GM23248 (cell line): ENCODE results near the gene THSD7A. TPM values are rescaled to one million over a fixed set of nuclear protein-coding genes. Genes with fewer than 3 reads are reported as not detected.

Experiments used
- DNase-seq: peaks from one replicate; pipeline ENCODE4 v3.0.0-alpha.2; 2015
- H2AFZ ChIP-seq: fragments of 200-600 bp; sonication (generic); 2 replicates; pipeline ENCODE4 v1.6.1; 2016; ENCODE audit warnings: antibody characterized with exemption
- H3F3A ChIP-seq: fragments of 200-600 bp; sonication (generic); 2 replicates; pipeline ENCODE4 v1.6.1; 2016; ENCODE audit warnings: mild to moderate bottlenecking, antibody characterized with exemption, mixed run types; ENCODE audit not compliant: insufficient read depth
- H3K27ac ChIP-seq: fragments of 200-600 bp; sonication (generic); 2 replicates; pipeline ENCODE4 v1.5.1; 2016; ENCODE audit warnings: mild to moderate bottlenecking
- H3K27me3 ChIP-seq: fragments of 200-600 bp; sonication (generic); replicated peaks from 2 replicates; pipeline ENCODE4 v1.6.1; 2016; ENCODE audit warnings: mild to moderate bottlenecking; ENCODE audit not compliant: insufficient read depth
- H3K36me3 ChIP-seq: fragments of 200-600 bp; sonication (generic); 2 replicates; pipeline ENCODE4 v1.6.1; 2016; ENCODE audit warnings: low read depth, mild to moderate bottlenecking
- H3K4me1 ChIP-seq: fragments of 200-600 bp; sonication (generic); 2 replicates; pipeline ENCODE4 v1.6.1; 2016; ENCODE audit warnings: mild to moderate bottlenecking; ENCODE audit not compliant: insufficient read depth
- H3K4me2 ChIP-seq: fragments of 200-600 bp; sonication (generic); one replicate; pipeline ENCODE4 v1.6.1; 2016; ENCODE audit warnings: mild to moderate bottlenecking; ENCODE audit not compliant: unreplicated experiment
- H3K4me3 ChIP-seq: fragments of 200-600 bp; sonication (generic); 2 replicates; pipeline ENCODE4 v1.5.1; 2016; ENCODE audit warnings: mild to moderate bottlenecking
- H3K79me2 ChIP-seq: fragments of 200-600 bp; sonication (generic); 2 replicates; pipeline ENCODE4 v1.6.1; 2016; ENCODE audit warnings: mild to moderate bottlenecking; ENCODE audit not compliant: insufficient read depth
- H3K9ac ChIP-seq: fragments of 200-600 bp; sonication (generic); 2 replicates; pipeline ENCODE4 v1.6.1; 2016; ENCODE audit warnings: mild to moderate bottlenecking
- H3K9me2 ChIP-seq: fragments of 200-600 bp; sonication (generic); 2 replicates; pipeline ENCODE4 v1.6.1; 2016; ENCODE audit warnings: mixed run types, mild to moderate bottlenecking, moderate library complexity; ENCODE audit not compliant: insufficient read depth
- H3K9me3 ChIP-seq: fragments of 200-600 bp; sonication (generic); one replicate; pipeline ENCODE4 v1.6.1; 2017; ENCODE audit warnings: low read depth
- H4K20me1 ChIP-seq: fragments of 200-600 bp; sonication (generic); 2 replicates; pipeline ENCODE4 v1.6.0; 2016; ENCODE audit not compliant: insufficient read depth
- EZH2 ChIP-seq: fragments of 200-600 bp; sonication (generic); IDR thresholded peaks from 2 replicates; pipeline ENCODE4 v1.6.1; 2018; ENCODE audit warnings: antibody characterized with exemption, mild to moderate bottlenecking; ENCODE audit not compliant: insufficient read depth, poor library complexity, severe bottlenecking
- EZH2phosphoT487 ChIP-seq: fragments of 200-600 bp; sonication (generic); IDR thresholded peaks from 2 replicates; pipeline ENCODE4 v1.6.1; 2018; ENCODE audit warnings: antibody characterized with exemption, moderate library complexity, mild to moderate bottlenecking, low read depth; ENCODE audit not compliant: insufficient read depth
- WGBS, 2 experiments: methylation state at CpG; one replicate each; pipeline ENCODE4 v1.1.6; 2015 to 2017; ENCODE audit warnings: low lambda C conversion rate in 2 of 2, low coverage in 1 of 2; ENCODE audit errors: missing lambda C conversion rate in 2 of 2; 5-methylcytosine and 5-hydroxymethylcytosine counted together
- in situ Hi-C: fragments of 300-500 bp; cut with MboI; formaldehyde crosslinking; loops from 2 replicates; pipeline ENCODE4 v1.15.0; 2020
- polyA plus RNA-seq: library from polyadenylated mRNA; unstranded; fragments of >200 nt; fragmentation: Nextera tagmentation; extraction: Ambion mirVana; gene quantifications from 2 replicates; pipeline ENCODE4 v1.2.1, GENCODE V29; 2016
- total RNA-seq: library from RNA; depleted of rRNA; stranded (reverse); fragments of >200 nt; shearing (Covaris generic); gene quantifications from 2 replicates; pipeline ENCODE4 v1.2.3, GENCODE V29; 2014

The THSD7A gene
- total and polyA plus RNA-seq, 2 experiments from 2014 or later: not detected

- Histone ChIP-seq H3K4me1 (no peaks in the 10 kb centered on the region), H3F3A (no peaks in the 10 kb centered on the region), H4K20me1 (no peaks in the 10 kb centered on the region), H3K27me3 (no peaks in the 10 kb centered on the region), H3K9me2 (no peaks in the 10 kb centered on the region), H3K36me3 (no peaks in the 10 kb centered on the region), H3K9me3 (no peaks in the 10 kb centered on the region), H3K27ac (no peak overlapping the region), H3K4me3 (no peak overlapping the region), H3K9ac (no peak overlapping the region), H3K4me2 (no peak overlapping the region), H3K79me2 (no peaks in the 10 kb centered on the region), H2AFZ (no peak overlapping the region)
- peak; percentile 10 for DNase-seq
- in situ Hi-C loops: no loop called here
- TF ChIP-seq EZH2 (no peak), EZH2phosphoT487 (no peak)
- 40 to 50% methylated on average over 8 of the region's 8 CpGs for WGBS, 2 experiments
Measured at GRCh38 chr7:11331128-11332102, 500.6 kb downstream of the THSD7A start.

GRCh38 chr7:11330717-11331116, 501.3 kb downstream of the THSD7A start:
- H3K36me3 ChIP-seq: no peaks in the 10 kb centered on the region
- no peaks in the 10 kb centered on the region for H3K9me3 ChIP-seq
- H3K4me1 ChIP-seq: no peaks in the 10 kb centered on the region
- TF ChIP-seq EZH2: no peak
- no peak for TF ChIP-seq EZH2phosphoT487
- H3K4me3 ChIP-seq: no peak overlapping the region
- H3K27ac ChIP-seq: no peak overlapping the region
- H3K27me3 ChIP-seq: no peaks in the 10 kb centered on the region
- DNase-seq: no peak
- no peaks in the 10 kb centered on the region for H3K79me2 ChIP-seq
- no peak overlapping the region for H3K4me2 ChIP-seq
- in situ Hi-C loops: no loop called here
- no peak overlapping the region for H3K9ac ChIP-seq
- no peaks in the 10 kb centered on the region for H4K20me1 ChIP-seq
- WGBS, 2 experiments: 26 to 27% methylated on average over 3 of the region's 3 CpGs
- H2AFZ ChIP-seq: no peak overlapping the region
- H3F3A ChIP-seq: no peaks in the 10 kb centered on the region
- no peaks in the 10 kb centered on the region for H3K9me2 ChIP-seq

GRCh38 chr7:11330208-11330607, 501.8 kb downstream of the THSD7A start:
- no peak for TF ChIP-seq EZH2
- no peak for TF ChIP-seq EZH2phosphoT487
- no peak for DNase-seq
- Histone ChIP-seq H3K4me1 (no peaks in the 10 kb centered on the region), H3K4me3 (no peak overlapping the region), H3K4me2 (no peak overlapping the region), H3K36me3 (no peaks in the 10 kb centered on the region), H3K9me3 (no peaks in the 10 kb centered on the region), H3K9ac (no peak overlapping the region), H4K20me1 (no peaks in the 10 kb centered on the region), H3K9me2 (no peaks in the 10 kb centered on the region), H3K27ac (no peak overlapping the region), H3F3A (no peaks in the 10 kb centered on the region), H2AFZ (no peak overlapping the region), H3K27me3 (no peaks in the 10 kb centered on the region), H3K79me2 (no peaks in the 10 kb centered on the region)
- WGBS, 2 experiments: 38 to 44% methylated on average over 3 of the region's 3 CpGs
- in situ Hi-C loops: no loop called here

GRCh38 chr7:11329626-11330025, 502.4 kb downstream of the THSD7A start:
- no peak for DNase-seq
- H3K4me3 ChIP-seq: no peak overlapping the region
- 48 to 61% methylated on average over 3 of the region's 3 CpGs for WGBS, 2 experiments
- no peaks in the 10 kb centered on the region for H3K9me3 ChIP-seq
- H3K79me2 ChIP-seq: no peaks in the 10 kb centered on the region
- TF ChIP-seq EZH2phosphoT487 (no peak), EZH2 (no peak)
- no peak overlapping the region for H2AFZ ChIP-seq
- H3K9me2 ChIP-seq: no peaks in the 10 kb centered on the region
- no peak overlapping the region for H3K27ac ChIP-seq
- no peaks in the 10 kb centered on the region for H3F3A ChIP-seq
- H3K27me3 ChIP-seq: no peaks in the 10 kb centered on the region
- H4K20me1 ChIP-seq: no peaks in the 10 kb centered on the region
- H3K4me1 ChIP-seq: no peaks in the 10 kb centered on the region
- in situ Hi-C loops: no loop called here
- H3K9ac ChIP-seq: no peak overlapping the region
- no peak overlapping the region for H3K4me2 ChIP-seq
- H3K36me3 ChIP-seq: no peaks in the 10 kb centered on the region
